Measurements from ENCODE around the gene DNAH6. TPM values are rescaled to one million over a fixed set of nuclear protein-coding genes. Genes with fewer than 3 reads are reported as not detected.
"Not testable (repeated sequence)": the region's sequence is repeated elsewhere in the genome, so short reads cannot be mapped to it uniquely, and the experiment has no call there.

The DNAH6 gene
- total RNA-seq, 4 donors from 2014 or later, result 0.04 to 0.67 (median 0.27) TPM

DNA sequence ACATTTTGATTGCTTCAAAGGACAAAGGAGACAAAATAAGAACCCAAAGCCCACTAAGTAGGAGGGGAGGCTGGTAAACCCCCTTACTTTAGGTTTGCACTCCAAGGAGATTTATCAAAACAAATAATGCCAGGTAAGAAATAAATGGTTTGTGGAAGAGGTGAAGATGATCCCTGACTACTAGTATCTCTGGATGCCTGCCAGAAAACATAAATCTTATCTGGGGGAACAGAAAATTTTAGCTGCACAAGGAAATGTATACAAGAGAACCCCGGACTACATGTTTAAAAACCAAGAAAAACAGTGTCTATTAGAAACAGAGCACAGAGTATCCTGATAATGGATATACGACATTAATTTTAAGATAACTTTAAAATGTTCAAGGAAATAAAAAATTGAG is 250.5 kb downstream of the DNAH6 start:
- no peak for ATAC-seq
- Histone ChIP-seq H3K4me3 (no peak overlapping the region), H3K36me3 (no peaks in the 10 kb centered on the region), H3K27me3 (no peaks in the 10 kb centered on the region), H3K9me3 (peaks cover 0 to 19% (median 0%) of the 10 kb centered on the region in 3 donors), H3K4me1 (no peaks in the 10 kb centered on the region), H3K27ac (no peak overlapping the region)
- TF ChIP-seq EP300 (IDR thresholded peaks at IDR 0.05) (no peak), POLR2AphosphoS5 (IDR thresholded peaks at IDR 0.05) (no peak), POLR2A (IDR thresholded peaks at IDR 0.05) (no peak)
- TF ChIP-seq, protein P1, sequence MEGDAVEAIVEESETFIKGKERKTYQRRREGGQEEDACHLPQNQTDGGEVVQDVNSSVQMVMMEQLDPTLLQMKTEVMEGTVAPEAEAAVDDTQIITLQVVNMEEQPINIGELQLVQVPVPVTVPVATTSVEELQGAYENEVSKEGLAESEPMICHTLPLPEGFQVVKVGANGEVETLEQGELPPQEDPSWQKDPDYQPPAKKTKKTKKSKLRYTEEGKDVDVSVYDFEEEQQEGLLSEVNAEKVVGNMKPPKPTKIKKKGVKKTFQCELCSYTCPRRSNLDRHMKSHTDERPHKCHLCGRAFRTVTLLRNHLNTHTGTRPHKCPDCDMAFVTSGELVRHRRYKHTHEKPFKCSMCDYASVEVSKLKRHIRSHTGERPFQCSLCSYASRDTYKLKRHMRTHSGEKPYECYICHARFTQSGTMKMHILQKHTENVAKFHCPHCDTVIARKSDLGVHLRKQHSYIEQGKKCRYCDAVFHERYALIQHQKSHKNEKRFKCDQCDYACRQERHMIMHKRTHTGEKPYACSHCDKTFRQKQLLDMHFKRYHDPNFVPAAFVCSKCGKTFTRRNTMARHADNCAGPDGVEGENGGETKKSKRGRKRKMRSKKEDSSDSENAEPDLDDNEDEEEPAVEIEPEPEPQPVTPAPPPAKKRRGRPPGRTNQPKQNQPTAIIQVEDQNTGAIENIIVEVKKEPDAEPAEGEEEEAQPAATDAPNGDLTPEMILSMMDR (IDR thresholded peaks at IDR 0.05), result no peak
- WGBS, 2 donors (ENCODE audit: low coverage in 1 of 2), result 26 to 33% methylated on average over 2 of the region's 2 CpGs

DNA sequence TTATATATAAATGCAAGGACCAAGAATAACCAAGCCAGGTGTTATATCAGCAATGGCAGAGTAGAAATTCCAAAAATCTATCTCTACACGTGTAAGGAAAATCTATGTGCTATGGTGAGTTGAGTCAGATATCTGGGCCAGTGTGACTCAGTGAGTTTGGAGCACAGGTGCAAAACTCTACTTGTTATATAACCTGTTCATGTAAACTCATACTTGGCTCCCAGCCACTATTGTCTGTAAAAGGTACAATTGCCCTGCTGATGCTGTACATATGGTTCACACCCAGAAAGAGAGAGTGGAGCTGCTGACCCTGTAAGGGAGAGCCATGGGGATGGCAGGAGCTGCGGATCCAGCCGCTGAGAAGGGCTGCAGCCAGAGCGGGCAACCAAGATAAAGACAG is 252.5 kb downstream of the DNAH6 start:
- no peaks in the 10 kb centered on the region for H3K4me1 ChIP-seq
- H3K27ac ChIP-seq, result no peak overlapping the region
- TF ChIP-seq EP300 (IDR thresholded peaks at IDR 0.05) (no peak), POLR2A (IDR thresholded peaks at IDR 0.05) (no peak), POLR2AphosphoS5 (IDR thresholded peaks at IDR 0.05) (no peak)
- TF ChIP-seq, protein P1 (IDR thresholded peaks at IDR 0.05), result no peak
- no peak overlapping the region for H3K4me3 ChIP-seq
- ATAC-seq, result no peak
- H3K27me3 ChIP-seq, result no peaks in the 10 kb centered on the region
- WGBS, 2 donors (ENCODE audit: low coverage in 1 of 2), result 91 to 92% methylated on average over 3 to 4 of the region's 4 CpGs
- H3K9me3 ChIP-seq, result peaks cover 0 to 36% (median 0%) of the 10 kb centered on the region in 3 donors
- H3K36me3 ChIP-seq, result no peaks in the 10 kb centered on the region

DNA sequence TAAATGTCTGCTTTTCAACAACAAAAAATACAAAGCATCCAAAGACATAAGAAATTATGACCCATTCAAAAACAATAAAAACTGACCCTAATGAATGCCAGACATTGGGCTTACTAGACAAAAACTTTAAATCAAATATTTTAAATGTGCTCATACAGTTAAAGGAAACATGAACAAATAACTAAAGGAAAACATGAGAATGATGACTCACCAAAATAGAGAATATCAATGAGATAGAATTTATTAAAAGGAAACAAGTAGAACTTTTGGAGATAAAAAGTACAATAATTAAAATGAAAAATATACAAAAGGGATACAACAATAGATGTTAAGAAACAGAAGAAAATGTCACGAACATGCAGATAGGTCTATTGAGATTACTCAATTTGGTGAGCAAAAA is 254.0 kb downstream of the DNAH6 start:
- peaks cover 0 to 51% (median 0%) of the 10 kb centered on the region in 3 donors for H3K9me3 ChIP-seq
- no peak for TF ChIP-seq EP300 (IDR thresholded peaks at IDR 0.05)
- TF ChIP-seq POLR2A (IDR thresholded peaks at IDR 0.05), result no peak
- TF ChIP-seq, protein P1 (IDR thresholded peaks at IDR 0.05), result no peak
- no peak for TF ChIP-seq POLR2AphosphoS5 (IDR thresholded peaks at IDR 0.05)

DNA sequence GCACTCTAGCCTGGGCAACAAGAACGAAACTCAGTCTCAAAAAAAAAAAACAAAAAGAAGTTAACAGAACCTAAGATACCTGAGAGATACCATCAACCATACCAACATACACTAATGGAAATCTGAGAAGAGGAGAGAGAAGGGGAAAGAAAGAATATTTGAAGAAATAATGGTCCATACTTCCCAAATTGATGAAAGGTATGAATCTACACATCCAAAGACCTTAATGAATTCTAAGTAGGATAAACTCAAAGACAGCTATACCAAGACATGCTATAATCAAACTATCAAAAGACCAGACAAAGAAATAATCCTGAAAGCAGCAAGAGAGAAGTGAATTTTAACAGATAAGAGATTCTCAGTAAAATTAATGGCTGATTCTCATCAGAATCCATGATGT is 255.0 kb downstream of the DNAH6 start:
- Histone ChIP-seq H3K36me3 (no peaks in the 10 kb centered on the region), H3K4me3 (no peak overlapping the region), H3K27me3 (no peaks in the 10 kb centered on the region), H3K4me1 (no peaks in the 10 kb centered on the region), H3K9me3 (peaks cover 0 to 54% (median 0%) of the 10 kb centered on the region in 3 donors), H3K27ac (no peak overlapping the region)
- WGBS, 2 donors (ENCODE audit: low coverage in 1 of 2), result 70 to 80% methylated on average over 1 of the region's 1 CpG
- TF ChIP-seq, protein P1 (IDR thresholded peaks at IDR 0.05), result no peak
- no peak for ATAC-seq

More for the DNA sequence above, 254.0 kb downstream of the DNAH6 start:
- Histone ChIP-seq H3K4me3 (no peak overlapping the region), H3K27ac (no peak overlapping the region), H3K36me3 (no peaks in the 10 kb centered on the region), H3K4me1 (no peaks in the 10 kb centered on the region), H3K27me3 (no peaks in the 10 kb centered on the region)
- no peak for ATAC-seq
- 95 to 100% methylated on average over 1 of the region's 1 CpG for WGBS, 2 donors (ENCODE audit: low coverage in 1 of 2)

DNA sequence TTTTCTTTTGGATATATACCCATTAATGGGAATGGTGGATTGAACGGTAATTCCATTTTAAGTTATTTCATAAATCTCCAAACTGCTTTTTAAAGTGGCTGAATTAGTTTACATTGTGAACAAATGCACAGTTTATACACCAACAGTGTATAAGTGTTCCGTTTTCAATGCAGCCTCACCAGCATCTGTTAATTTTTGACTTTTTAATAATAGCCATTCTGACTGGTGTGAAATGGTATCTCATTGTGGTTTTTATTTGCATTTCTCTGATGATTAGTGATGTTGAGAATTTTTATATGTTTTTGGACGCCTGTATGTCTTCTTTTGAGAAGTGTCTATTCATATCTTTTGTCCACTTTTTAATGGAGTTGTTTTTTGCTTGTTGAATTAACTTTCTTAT is 257.3 kb downstream of the DNAH6 start:
- H3K36me3 ChIP-seq, ATAC-seq, H3K4me1 ChIP-seq, H3K27me3 ChIP-seq, H3K27ac ChIP-seq, H3K4me3 ChIP-seq: not testable (repeated sequence)
- peaks cover 0 to 59% (median 0%) of the 10 kb centered on the region in 3 donors for H3K9me3 ChIP-seq
- 59% methylated on average over 3 of the region's 3 CpGs for WGBS, 2 donors (ENCODE audit: low coverage in 1 of 2)

All from gastroesophageal sphincter (tissue), 4 donors.